ENCODE results near the gene OCIAD1. TPM values are rescaled to one million over a fixed set of nuclear protein-coding genes. Genes with fewer than 3 reads are reported as not detected.

The OCIAD1 gene
- total and polyA plus RNA-seq, 2 of the 13 experiments (the other 11 are each of a cell fraction or from before 2014, with no cell fraction given): 67.3 to 74.9 TPM

- no peak for FAIRE-seq
- Histone ChIP-seq H3K9me3 (ENCODE audit: low read length) (no peaks in the 10 kb centered on the region), H4K20me1 (ENCODE audit: insufficient read depth, low read length) (no peaks in the 10 kb centered on the region), H3K27ac (ENCODE audit: extremely low read length, insufficient read depth, low read length) (no peak overlapping the region), H2AFZ (ENCODE audit: low read length) (no peak overlapping the region), H3K4me2 (ENCODE audit: low read depth, low read length) (no peak overlapping the region), H3K27me3 (ENCODE audit: control insufficient read depth in 1 of 2, insufficient read depth in 2 of 2, low read length in 2 of 2) (no peaks in the 10 kb centered on the region), H3K36me3 (replicated peaks in 1 of 2; ENCODE audit: control insufficient read depth in 1 of 2, insufficient read depth in 2 of 2, low read length in 2 of 2) (no peaks in the 10 kb centered on the region), H3K4me3 (replicated peaks in 1 of 3; ENCODE audit: insufficient read depth in 1 of 3, low read depth in 2 of 3, low read length in 3 of 3) (no peak overlapping the region), H3K79me2 (ENCODE audit: insufficient read depth, low read length) (no peaks in the 10 kb centered on the region), H3K9ac (ENCODE audit: insufficient read depth, low read depth, low read length) (no peak overlapping the region), H3K4me1 (ENCODE audit: insufficient read depth, low read length) (no peaks in the 10 kb centered on the region)
- no TSS peak for BruUV-seq (replicated peaks)
- no peak for TF ChIP-seq DBP (CRISPR knock-in tag; IDR thresholded peaks at IDR 0.05; ENCODE audit: not compliant biosample characterization)
- TF ChIP-seq SAFB2 (CRISPR knock-in tag; IDR thresholded peaks at IDR 0.05; ENCODE audit: borderline replicate concordance, low read depth): no peak
- no peak for TF ChIP-seq ZBTB26 (CRISPR knock-in tag; IDR thresholded peaks at IDR 0.05; ENCODE audit: borderline replicate concordance)
- no peak for TF ChIP-seq POLR2A (IDR thresholded peaks at IDR 0.05; ENCODE audit: insufficient read depth in 1 of 2, low read depth in 2 of 2, low read length in 2 of 2)
- no peak for TF ChIP-seq DMAP1 (CRISPR knock-in tag; IDR thresholded peaks at IDR 0.05)
- TF ChIP-seq ZFP1 (CRISPR knock-in tag; IDR thresholded peaks at IDR 0.05): no peak
- no peak for TF ChIP-seq NR1H2 (CRISPR knock-in tag; IDR thresholded peaks at IDR 0.05; ENCODE audit: borderline replicate concordance, low read depth)
- TF ChIP-seq ZNF768 (CRISPR knock-in tag; IDR thresholded peaks at IDR 0.05): no peak
- no peak for TF ChIP-seq GMEB2 (CRISPR knock-in tag; IDR thresholded peaks at IDR 0.05; ENCODE audit: low read depth)
- TF ChIP-seq ZNF337 (CRISPR knock-in tag; IDR thresholded peaks at IDR 0.05; ENCODE audit: borderline replicate concordance, low read depth): no peak
- no peak for TF ChIP-seq SKI (IDR thresholded peaks at IDR 0.05; ENCODE audit: partially characterized antibody)
- TF ChIP-seq EZH2 (conservative IDR thresholded peaks at IDR 0.05; ENCODE audit: low read depth, low read length): no peak
- no peak for TF ChIP-seq ISX (CRISPR knock-in tag; conservative IDR thresholded peaks at IDR 0.05)
- no peak for TF ChIP-seq TFE3 (CRISPR knock-in tag; IDR thresholded peaks at IDR 0.05)
- TF ChIP-seq ELF1 (CRISPR knock-in tag; IDR thresholded peaks at IDR 0.05): no peak
- TF ChIP-seq MIER3 (CRISPR knock-in tag; IDR thresholded peaks at IDR 0.05; ENCODE audit: borderline replicate concordance): no peak
- no peak for ATAC-seq
- ChIA-PET POLR2A (interaction anchor here (1.6 kb wide), 1 partner anchor 32 kb away, joined by 3 read pairs; the partner anchor contains the start of gene OCIAD1), CTCF (ENCODE audit: low intra/inter-chr PET ratio, low total read pairs) (no interaction called here)
- intact Hi-C loops (cut with micrococcal nuclease; ENCODE audit: unreplicated experiment) (no loop called here), in situ Hi-C loops (cut with HindIII; ENCODE audit: extremely low pct_ligation_motif_present, low pct_unique_long_range_greater_than_20kb) (no loop called here)
- DNase-seq (ENCODE audit: low spot score): no peak
- WGBS (ENCODE audit: low lambda C conversion rate): 50% methylated on average over 1 of the region's 1 CpG
These were observed 31.8 kb downstream of the OCIAD1 start for GRCh38 chr4:48862661-48863060.
